NCI-H345 treated with DMSO at 0.1 percent for 48 hours (cell line): Measurements from ENCODE around the gene CEBPB.
"Not testable (repeated sequence)": the region's sequence is repeated elsewhere in the genome, so short reads cannot be mapped to it uniquely, and the experiment has no call there.

Experiments
- DNase-seq: peaks from one replicate; lab custom pipeline; 2025; ENCODE audit not compliant: unreplicated experiment; lab: John Stamatoyannopoulos, UW

The CEBPB gene

DNA sequence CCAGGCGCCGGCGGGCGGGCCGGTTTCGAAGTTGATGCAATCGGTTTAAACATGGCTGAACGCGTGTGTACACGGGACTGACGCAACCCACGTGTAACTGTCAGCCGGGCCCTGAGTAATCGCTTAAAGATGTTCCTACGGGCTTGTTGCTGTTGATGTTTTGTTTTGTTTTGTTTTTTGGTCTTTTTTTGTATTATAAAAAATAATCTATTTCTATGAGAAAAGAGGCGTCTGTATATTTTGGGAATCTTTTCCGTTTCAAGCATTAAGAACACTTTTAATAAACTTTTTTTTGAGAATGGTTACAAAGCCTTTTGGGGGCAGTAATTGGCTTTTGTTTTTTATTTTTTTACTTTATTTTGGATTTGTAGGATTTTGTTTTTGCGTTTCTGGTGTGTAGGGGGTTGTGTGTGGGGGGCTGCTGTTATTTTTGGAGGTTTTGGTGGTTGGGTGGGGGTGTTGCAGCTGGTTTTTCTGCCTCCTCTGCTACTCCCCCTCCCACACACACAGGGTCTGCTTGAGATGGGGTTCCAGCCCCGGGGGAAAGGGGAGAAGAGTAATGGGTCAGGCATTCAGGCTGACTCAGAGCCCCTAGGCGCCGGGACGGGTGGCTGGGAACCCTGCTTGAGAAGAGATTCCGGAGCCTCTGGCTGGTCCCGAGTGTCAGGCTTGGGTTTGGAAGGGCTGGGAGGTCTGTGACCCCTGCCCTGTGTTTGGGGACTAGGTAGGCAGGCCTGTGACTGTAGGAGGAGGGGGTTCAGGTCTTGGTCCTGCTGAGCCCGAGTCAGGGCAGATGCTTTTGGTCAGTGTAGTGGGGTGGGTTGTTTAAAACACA, 2.0 kb downstream of the CEBPB start:
- peak; percentile 47 for DNase-seq

DNA sequence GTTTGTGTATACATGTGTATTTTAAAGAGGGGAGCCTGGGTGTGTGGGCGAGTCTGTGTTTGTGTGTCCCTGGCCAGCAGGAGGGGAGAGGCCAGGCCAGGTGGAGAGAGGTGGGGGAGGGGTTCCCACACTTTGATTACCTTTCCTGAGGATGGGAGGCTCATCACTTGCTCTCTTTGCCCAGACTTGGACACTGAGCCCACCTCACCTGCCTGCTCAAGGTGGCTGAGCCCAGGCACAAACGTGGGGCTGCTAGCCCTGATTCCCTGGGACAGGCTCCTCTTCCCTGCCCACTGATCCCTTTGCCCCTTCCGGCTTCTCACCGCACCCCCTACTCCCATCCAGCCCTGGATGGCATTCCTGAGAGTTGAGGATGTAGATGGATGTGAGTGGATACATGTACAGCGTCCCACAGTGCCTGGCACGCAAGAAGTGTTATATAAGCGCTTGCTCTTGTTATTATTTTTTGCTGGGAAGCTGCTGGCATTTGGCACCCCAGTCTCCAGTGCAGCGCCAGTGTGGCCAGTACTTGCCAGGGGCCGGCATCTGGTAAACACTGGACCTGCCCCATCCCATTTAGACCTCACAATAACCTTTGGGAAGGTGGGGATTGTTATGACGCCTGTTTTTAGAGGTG, 2.7 kb downstream of the CEBPB start:
- no peak for DNase-seq

DNA sequence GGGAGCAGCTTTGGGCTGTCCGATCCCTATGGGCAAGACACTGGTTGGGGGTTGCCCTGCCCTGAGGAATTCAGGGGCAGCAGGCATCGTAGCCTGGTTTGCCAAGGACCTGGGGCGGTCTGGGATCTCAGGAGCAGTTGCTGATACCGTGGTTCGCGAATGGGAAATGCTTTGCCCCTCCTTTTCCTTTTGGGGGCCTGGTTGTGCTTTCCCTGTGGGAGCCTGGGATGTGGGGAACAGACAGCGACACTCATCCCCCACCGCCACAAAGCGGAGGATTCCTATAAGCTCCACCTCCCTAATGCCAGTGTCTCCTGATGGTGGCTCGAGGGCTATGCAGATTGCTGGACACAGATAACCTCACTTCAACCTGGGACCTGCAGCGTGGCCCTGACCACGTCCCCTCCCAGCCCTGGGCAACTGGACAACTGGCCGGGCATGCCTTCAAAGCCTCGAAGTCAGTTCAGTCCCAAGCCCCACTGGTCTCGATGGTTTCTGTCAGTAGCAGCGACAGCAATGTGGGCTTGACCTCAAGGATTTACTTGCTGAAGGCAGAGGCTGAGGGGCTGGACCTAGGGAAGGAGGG, 3.3 kb downstream of the CEBPB start:
- no peak for DNase-seq

DNA sequence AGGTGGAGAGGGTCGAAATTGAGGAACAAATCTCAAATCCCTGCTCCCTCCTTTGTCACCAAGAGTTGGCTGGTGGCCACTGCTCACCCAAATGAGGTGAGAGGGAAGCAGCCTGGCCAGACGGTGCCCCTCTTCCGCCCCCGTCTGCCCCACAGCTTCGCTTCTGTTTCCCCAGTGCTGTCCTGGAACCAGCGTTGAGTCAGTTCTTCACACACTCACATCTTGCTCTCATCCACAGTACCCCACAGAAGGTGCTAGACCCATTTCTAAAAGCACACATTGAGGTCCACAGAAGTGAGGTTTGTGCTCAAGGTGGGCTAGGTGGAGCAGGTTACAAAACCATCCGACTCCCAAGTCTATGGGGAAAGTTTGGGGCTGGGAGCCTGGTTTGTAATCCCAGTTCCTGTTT, 3.8 kb downstream of the CEBPB start:
- no peak for DNase-seq

DNA sequence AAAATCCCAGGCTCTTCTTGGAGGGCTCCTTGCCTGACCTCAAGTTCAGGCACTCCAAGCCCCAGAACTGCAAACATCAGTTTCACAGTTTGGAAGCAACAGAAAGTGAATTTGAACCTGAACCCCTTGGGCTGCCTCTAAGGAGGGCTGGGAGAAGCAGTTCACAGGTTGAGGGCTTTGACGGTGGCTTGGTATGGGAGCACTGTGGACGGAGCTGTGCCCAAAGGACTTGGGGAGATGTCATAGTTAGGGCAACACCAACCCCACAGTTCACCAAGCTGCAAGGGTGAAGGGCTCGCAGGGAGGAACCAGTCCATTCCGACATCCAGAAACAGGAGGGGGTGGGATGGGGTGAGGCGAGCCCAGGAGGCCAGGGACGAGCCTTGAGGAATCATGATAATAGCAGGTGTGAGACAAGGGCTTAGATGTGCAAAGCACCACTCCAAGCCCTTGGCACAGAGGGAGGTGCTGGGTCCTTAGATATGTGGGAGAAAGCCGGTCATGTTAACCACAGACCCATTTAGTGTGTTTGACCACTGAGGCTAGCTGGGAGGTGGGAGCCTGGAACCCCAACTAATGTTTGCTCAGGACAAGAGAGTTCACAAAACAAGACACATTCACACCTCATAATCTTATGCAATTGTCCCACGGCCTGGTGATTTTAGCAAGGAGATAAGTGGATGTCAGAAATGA, 4.3 kb downstream of the CEBPB start:
- no peak for DNase-seq

DNA sequence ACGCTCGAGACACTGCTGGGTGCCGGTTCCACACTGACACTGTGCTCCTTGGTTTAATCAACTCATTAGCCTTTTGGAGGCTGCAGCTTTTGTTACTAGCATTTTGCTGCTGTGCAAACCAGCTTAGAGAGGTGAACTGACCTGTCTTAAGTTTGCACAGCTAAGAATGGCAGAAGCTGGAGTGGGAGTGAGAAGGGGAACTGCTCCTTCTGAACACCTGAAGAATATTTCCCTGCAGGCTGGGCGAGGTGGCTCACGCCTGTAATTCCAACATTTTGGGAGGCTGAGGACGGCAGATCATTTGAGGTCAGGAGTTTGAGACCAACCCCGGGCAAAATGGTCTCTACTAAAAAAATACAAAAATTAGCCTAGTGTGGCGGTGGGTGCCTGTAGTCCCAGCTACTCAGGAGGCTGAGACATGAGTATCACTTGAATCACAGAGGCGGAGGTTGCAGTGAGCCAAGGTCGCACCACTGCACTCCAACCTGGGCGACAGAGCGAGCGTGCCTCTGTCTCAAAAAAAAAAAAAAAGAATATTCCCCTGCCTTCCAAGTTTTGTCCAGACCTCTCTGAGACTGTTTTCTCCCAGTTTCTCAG, 5.0 kb downstream of the CEBPB start:
- DNase-seq = no peak

- no peak for DNase-seq
Measured at GRCh38 chr20:50196248-50196647, 5.6 kb downstream of the CEBPB start.

DNA sequence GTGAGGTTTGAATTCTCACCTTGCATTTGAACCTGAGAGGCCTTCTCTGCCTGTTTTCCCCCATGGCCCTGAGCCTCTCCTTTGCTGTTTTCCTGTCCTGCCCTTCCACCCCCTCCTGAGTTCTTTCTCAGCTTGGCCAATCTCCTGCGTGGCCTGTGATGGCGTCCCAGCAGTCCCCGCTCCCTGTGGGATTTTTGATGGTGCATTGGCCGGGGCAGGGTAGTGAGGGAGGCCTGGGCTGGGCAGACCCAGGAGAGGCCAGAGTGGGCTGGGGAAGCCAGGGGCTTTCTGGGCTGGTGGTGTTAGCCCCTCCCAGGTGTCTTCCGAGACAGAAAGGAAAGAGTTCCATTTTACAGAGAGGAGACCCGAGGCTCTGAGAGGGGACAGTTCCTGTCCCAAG, 6.3 kb downstream of the CEBPB start:
- no peak for DNase-seq

DNA sequence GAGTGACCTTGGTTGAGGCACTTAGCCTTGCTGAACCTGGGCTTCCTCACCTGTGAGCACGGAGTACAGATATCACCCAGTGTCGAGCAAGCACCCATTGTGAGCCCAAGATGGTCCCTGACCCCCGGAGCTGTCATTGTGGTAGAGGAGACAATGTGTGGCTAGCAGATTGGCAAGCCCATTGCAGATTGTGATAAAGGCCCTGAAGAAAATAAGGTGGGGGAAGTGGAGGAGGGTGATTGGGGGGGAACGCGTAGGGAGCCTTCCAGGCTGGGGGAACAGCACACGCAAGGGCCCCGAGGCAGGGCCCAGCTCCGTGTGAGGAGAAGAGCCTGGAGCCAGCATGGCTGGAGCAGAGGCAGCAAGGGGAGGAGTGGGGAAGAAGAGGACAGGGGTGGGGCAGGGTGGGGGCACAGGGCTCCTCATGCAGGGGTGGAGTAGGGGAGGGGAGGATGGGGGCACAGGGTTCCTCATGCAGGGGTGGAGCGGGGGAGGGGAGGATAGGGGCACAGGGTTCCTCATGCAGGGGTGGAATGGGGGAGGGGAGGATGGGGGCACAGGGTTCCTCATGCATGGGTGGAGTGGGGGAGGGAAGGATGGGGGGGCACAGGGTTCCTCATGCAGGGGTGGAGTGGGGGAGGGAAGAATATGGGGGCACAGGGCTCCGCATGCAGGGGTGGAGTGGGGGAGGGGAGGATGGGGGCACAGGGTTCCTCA, 7.0 kb downstream of the CEBPB start:
- DNase-seq = no peak

GRCh38 chr20:50198180-50198666, 7.6 kb downstream of the CEBPB start:
- no peak for DNase-seq

DNA sequence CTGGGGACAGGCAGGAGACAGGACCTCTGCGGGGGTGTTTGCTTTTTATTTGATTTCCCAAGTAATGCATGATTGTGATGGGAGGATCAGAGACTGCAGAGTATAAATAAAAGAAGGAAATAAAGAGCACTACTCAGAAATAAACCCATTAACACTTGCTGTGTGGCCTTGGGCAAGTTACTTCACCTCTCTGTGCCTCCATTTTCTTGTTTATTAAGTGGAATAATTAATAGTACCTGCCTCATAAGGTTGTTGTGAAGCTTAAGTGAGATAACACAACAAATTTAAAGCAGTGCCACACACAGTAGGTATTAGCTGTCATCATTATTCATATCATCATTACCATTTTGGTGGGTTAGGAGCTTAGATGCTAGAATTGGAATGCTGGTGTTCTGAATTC, 8.1 kb downstream of the CEBPB start:
- DNase-seq = no peak

GRCh38 chr20:50199703-50200102, 9.1 kb downstream of the CEBPB start:
- DNase-seq = no peak

- no peak for DNase-seq
Measured at GRCh38 chr20:50200482-50201104, 10.0 kb downstream of the CEBPB start.

GRCh38 chr20:50201710-50202109, 11.1 kb downstream of the CEBPB start:
- not testable (repeated sequence) for DNase-seq

DNA sequence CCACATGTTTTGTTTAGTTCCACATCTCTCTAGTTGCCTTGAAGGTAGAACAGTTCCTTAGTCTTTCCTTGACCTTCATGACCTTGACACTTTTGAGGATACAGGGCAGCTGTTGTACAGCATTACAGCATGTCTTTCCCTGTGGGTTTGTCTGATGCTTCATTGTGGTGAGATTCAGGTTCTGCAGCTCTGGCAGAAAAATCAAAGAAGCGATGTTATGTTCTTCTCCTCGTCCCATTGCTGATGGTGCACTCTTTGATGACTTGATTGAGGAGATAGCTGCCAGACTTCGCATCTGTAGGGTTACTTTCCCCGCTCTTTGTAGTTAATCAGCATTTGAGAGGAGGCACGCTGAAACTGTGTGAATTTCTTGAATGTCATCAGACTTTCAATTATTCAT, 12.0 kb downstream of the CEBPB start:
- no peak for DNase-seq

DNA sequence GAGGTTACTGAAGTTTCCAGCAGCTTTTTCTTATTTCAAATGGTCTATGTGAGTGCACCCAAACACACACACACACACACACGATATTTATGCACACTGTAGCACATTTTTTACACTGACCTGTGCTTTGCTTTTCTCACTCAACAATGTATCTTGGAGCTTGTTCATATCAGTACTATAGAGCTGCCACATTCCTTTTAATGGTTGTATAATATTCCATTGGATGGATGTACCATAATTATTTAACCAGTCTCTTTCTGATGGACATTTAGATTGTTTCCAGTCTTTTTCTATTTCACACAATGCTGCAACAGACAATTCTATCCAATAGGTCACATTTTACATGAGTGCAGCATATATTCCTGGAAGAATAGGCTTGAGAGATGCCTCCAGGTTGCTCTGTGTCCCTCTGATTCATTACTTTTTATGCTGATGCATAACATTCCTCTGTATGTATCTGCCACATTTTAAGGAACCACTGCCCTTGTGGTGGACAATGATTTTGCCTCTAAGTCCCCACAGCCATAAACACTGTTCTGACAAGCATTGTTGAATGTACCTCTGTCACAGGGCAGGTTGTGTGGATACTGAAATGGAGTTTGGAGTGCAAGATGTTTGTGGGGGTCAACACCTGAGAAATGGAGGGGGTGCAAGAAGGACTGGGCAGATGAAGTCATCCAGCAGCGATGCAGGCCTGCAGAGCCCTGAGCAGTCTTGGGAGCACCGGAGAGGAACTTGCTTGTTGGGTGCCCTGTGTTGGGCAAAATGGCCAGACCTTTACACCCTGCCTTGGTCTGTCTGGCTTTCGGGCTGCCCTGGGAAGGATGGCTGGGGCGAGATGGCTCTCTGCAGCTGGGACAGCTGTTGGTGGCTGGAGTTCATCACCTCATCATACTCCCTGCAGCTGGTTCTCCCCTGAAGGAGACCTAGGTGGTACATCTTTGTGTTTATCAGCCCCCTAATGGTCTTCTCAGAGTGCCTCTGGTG, 13.6 kb downstream of the CEBPB start:
- no peak for DNase-seq

DNA sequence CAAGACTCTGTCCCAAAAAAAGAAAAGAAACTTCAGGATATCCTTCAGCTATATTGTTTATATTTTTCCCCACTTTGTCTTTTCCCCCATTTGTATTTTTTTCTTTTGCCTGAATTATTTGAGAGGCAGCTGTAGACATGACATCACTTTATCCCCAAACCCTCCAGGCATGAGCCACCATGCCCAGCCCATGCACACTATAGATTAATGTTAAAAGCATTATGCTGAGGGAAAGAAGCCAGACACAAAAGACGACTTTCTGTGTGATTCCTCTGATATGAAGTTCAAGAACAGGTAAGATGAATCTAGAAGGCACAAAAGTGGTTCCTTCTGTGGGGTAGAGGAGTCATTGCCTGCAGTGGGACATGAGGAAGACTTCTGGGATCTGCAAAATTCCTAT, 16.4 kb downstream of the CEBPB start:
- no peak for DNase-seq

DNA sequence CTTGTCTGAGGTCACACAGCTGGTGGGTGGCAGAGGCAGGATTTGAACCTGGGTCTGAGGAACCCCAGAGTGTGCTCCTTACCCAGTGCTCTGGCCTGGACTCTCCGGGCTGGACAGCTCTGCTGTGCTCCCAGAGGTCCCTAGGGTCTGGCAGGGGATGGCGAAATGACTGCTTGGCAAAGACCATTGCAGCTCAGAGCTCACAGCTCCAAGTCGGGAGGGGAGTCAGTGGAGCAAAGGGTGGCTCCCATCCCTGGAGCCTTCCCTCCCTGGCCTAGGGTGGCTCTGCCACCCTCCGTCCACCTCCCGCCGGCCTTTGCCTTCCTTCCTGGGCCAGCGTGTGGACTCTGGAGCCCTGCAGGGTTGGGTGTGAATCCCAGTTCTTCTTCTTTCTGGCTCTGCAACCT, 17.5 kb downstream of the CEBPB start:
- DNase-seq = no peak

GRCh38 chr20:50208815-50209214, 18.2 kb downstream of the CEBPB start:
- not testable (repeated sequence) for DNase-seq
